ENCODE results near the gene ZNF799. TPM values are rescaled to one million over a fixed set of nuclear protein-coding genes. Genes with fewer than 3 reads are reported as not detected.
"Not testable (repeated sequence)": the region's sequence is repeated elsewhere in the genome, so short reads cannot be mapped to it uniquely, and the experiment has no call there.

ZNF799 gene
- total RNA-seq, 4 donors from 2014 or later = 5.4 to 9.4 (median 7.9) TPM

DNA sequence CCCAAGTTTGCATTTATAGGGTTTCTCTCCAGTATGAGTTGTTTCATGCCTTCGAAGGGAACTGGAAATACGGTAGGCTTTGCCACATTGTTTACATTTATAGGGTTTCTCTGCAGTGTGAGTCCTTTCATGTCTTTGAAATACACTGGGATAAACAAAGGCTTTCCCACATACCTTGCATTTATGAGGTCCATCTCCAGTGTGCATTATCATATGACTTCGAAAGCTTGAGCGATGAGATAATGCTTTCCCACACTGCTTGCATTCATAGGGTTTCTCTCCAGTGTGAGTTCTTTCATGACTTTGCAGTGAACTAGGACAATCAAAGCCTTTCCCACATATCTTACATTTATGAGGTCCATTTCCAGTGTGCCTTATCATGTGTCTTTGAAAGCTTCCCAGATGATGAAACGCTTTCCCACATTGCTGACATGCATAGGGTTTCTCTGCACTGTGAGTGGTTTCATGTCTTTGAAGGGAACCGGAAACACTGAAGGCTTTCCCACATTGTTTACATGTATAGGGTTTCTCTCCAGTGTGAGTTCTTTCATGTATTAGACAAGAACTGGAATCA is 29.7 kb upstream of the ZNF799 start:
- intact Hi-C loops (cut with DNase I; ENCODE audit: low total_unique reads); H3K4me3 ChIP-seq; H3K27me3 ChIP-seq; H3K4me1 ChIP-seq; DNase-seq; in situ Hi-C loops (cut with MboI; ENCODE audit: low pct_ligation_motif_present in 1 of 4, low pct_unique_long_range_greater_than_20kb in 1 of 4, low sequenced_read_pairs in 3 of 4); H3K27ac ChIP-seq: not testable (repeated sequence)
- 98 to 100% methylated on average over 2 to 6 of the region's 6 CpGs for WGBS, 2 donors (ENCODE audit: low coverage in 1 of 2)
- Histone ChIP-seq H3K36me3 (peaks cover 0 to 28% (median 7%) of the 10 kb centered on the region in 4 donors), H3K9me3 (peaks cover 13 to 15% of the 10 kb centered on the region in 2 donors)

GRCh38 chr19:12425888-12426274 is 24.8 kb upstream of the ZNF799 start:
- peaks cover 10 to 23% of the 10 kb centered on the region in 2 donors for H3K9me3 ChIP-seq
- TF ChIP-seq POLR2A (IDR thresholded peaks at IDR 0.05) = no peak
- no peak for TF ChIP-seq CTCF (IDR thresholded peaks at IDR 0.05)
- no peak for TF ChIP-seq EP300 (IDR thresholded peaks at IDR 0.05; ENCODE audit: low read depth)
- no peak for TF ChIP-seq POLR2AphosphoS5 (IDR thresholded peaks at IDR 0.05)
- intact Hi-C loops (cut with DNase I; ENCODE audit: low total_unique reads) = no loop called here
- in situ Hi-C loops (cut with MboI; ENCODE audit: low pct_ligation_motif_present in 1 of 4, low pct_unique_long_range_greater_than_20kb in 1 of 4, low sequenced_read_pairs in 3 of 4) = no loop called here
- no peak for DNase-seq
- H3K27ac ChIP-seq = no peak overlapping the region
- no peaks in the 10 kb centered on the region for H3K27me3 ChIP-seq
- no peaks in the 10 kb centered on the region for H3K4me1 ChIP-seq
- H3K4me3 ChIP-seq = no peak overlapping the region
- 89 to 100% methylated on average over 3 to 4 of the region's 4 CpGs for WGBS, 2 donors (ENCODE audit: low coverage in 1 of 2)
- H3K36me3 ChIP-seq = peaks cover 0 to 23% (median 3%) of the 10 kb centered on the region in 4 donors

DNA sequence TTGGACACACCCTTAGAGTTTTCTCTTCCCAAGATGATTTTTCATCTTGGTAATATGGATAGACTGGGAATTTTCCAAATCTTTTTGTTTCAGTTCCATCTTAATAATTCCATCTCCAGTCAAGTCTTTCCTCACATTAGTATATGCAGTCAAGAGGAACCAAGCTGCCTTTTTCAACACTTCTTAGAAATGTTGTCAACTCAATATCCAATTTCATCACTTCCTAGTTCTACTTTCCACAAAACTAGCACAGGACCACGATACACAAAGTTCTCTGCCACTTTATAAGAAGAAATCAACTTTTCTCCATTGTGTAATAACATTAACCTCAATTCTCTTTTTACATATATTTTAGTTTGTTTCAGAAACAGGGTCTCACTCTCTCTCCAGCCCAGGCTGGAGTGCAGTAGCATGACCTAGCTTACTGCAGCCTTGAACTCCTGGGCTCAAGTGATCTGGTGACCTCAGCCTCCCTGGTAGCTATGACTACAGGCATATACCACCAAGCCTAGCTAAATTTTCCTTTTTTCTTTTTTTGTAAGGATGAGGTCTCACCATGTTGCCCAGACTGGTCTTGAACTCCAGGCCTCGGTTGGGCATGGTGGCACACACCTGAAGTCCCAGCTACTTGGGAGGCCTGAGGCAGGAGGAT is 24.3 kb upstream of the ZNF799 start:
- in situ Hi-C loops (cut with MboI; ENCODE audit: low pct_ligation_motif_present in 1 of 4, low pct_unique_long_range_greater_than_20kb in 1 of 4, low sequenced_read_pairs in 3 of 4) (no loop called here), intact Hi-C loops (cut with DNase I; ENCODE audit: low total_unique reads) (no loop called here)
- no peak overlapping the region for H3K27ac ChIP-seq
- no peak overlapping the region for H3K4me3 ChIP-seq
- peaks cover 5 to 18% of the 10 kb centered on the region in 2 donors for H3K9me3 ChIP-seq
- 85 to 90% methylated on average over 1 to 2 of the region's 2 CpGs for WGBS, 2 donors (ENCODE audit: low coverage in 1 of 2)
- peaks cover 0 to 18% (median under 1%) of the 10 kb centered on the region in 4 donors for H3K36me3 ChIP-seq
- DNase-seq = no peak
- no peak for TF ChIP-seq POLR2A (IDR thresholded peaks at IDR 0.05)
- no peak for TF ChIP-seq EP300 (IDR thresholded peaks at IDR 0.05; ENCODE audit: low read depth)
- no peak for TF ChIP-seq POLR2AphosphoS5 (IDR thresholded peaks at IDR 0.05)
- TF ChIP-seq CTCF (IDR thresholded peaks at IDR 0.05) = no peak
- H3K27me3 ChIP-seq = no peaks in the 10 kb centered on the region
- no peaks in the 10 kb centered on the region for H3K4me1 ChIP-seq

DNA sequence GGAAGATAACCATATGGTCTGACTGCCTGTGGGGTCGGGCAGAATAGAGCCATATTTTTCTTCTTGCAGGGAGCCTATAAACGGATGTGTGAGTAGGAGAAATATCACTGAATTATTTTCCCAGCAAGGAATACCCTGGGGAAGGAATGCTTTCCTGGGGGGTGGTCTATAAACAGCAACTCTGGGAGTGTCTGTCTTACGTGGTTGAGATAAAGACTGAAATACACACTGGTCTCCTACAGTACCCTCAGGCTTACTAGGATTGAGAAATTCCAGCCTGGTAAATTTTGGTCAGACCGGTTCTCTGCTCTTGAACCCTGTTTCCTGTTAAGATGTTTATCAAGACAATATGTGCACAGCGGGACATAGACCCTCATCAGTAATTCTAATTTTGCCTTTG is 16.2 kb upstream of the ZNF799 start:
- DNase-seq; in situ Hi-C loops (cut with MboI; ENCODE audit: low pct_ligation_motif_present in 1 of 4, low pct_unique_long_range_greater_than_20kb in 1 of 4, low sequenced_read_pairs in 3 of 4): not testable (repeated sequence)
- WGBS, 2 donors (ENCODE audit: low coverage in 1 of 2) = 89 to 90% methylated on average over 2 to 5 of the region's 5 CpGs

GRCh38 chr19:12411893-12412292 is 10.8 kb upstream of the ZNF799 start:
- in situ Hi-C loops (cut with MboI; ENCODE audit: low pct_ligation_motif_present in 1 of 4, low pct_unique_long_range_greater_than_20kb in 1 of 4, low sequenced_read_pairs in 3 of 4) (no loop called here), intact Hi-C loops (cut with DNase I; ENCODE audit: low total_unique reads) (no loop called here)
- Histone ChIP-seq H3K27ac (no peak overlapping the region), H3K36me3 (no peaks in the 10 kb centered on the region), H3K27me3 (no peaks in the 10 kb centered on the region), H3K9me3 (no peaks in the 10 kb centered on the region), H3K4me1 (no peaks in the 10 kb centered on the region), H3K4me3 (no peak overlapping the region)
- WGBS, 2 donors (ENCODE audit: low coverage in 1 of 2) = 90% methylated on average over 2 of the region's 2 CpGs; no CpG with 5 or more reads in 1 of the 2 donors
- DNase-seq = no peak
- TF ChIP-seq EP300 (IDR thresholded peaks at IDR 0.05; ENCODE audit: low read depth) (no peak), POLR2A (IDR thresholded peaks at IDR 0.05) (no peak), POLR2AphosphoS5 (IDR thresholded peaks at IDR 0.05) (no peak), CTCF (IDR thresholded peaks at IDR 0.05) (no peak)

More for the DNA sequence above, 16.2 kb upstream of the ZNF799 start:
- H3K9me3 ChIP-seq; H3K4me1 ChIP-seq; H3K27me3 ChIP-seq; H3K27ac ChIP-seq; H3K36me3 ChIP-seq; intact Hi-C loops (cut with DNase I; ENCODE audit: low total_unique reads); H3K4me3 ChIP-seq: not testable (repeated sequence)
